Keratinocyte (primary cell): ENCODE results near the gene EXOSC1. TPM values are rescaled to one million over a fixed set of nuclear protein-coding genes. Genes with fewer than 3 reads are reported as not detected.

ENCODE experiments used
- DNase-seq: peaks from one replicate; pipeline ENCODE4 v3.0.0-alpha.2; 2011; ENCODE audit warnings: low read depth, missing footprints, low spot score
- FAIRE-seq: peaks from 2 replicates; lab custom pipeline; 2011; peaks lifted over from hg19 to GRCh38; lab: Jason Lieb, UNC
- H2AFZ ChIP-seq: 2 replicates; pipeline ENCODE4 v1.6.0; 2012; ENCODE audit warnings: low read length, control low read depth, inconsistent platforms; ENCODE audit not compliant: control insufficient read depth
- H3K27ac ChIP-seq: 2 replicates; pipeline ENCODE4 v1.5.1; 2011; ENCODE audit warnings: low read length; ENCODE audit not compliant: control insufficient read depth, insufficient read depth
- H3K27me3 ChIP-seq: 3 replicates; pipeline ENCODE4 v1.6.0; 2011; ENCODE audit warnings: low read length; ENCODE audit not compliant: control insufficient read depth, insufficient read depth; ENCODE audit errors: extremely low read depth
- H3K36me3 ChIP-seq, 2 experiments: 2 replicates in 1 of 2; 3 replicates in 1 of 2; pipeline ENCODE4 v1.5.1; 2011; ENCODE audit warnings: low read length in 2 of 2, mild to moderate bottlenecking in 1 of 2; ENCODE audit not compliant: control insufficient read depth in 2 of 2, insufficient read depth in 2 of 2; ENCODE audit errors: extremely low read depth in 1 of 2
- H3K4me1 ChIP-seq: 3 replicates; pipeline ENCODE4 v1.5.1; 2011; ENCODE audit warnings: low read length; ENCODE audit not compliant: control insufficient read depth, insufficient read depth; ENCODE audit errors: extremely low read depth
- H3K4me2 ChIP-seq: 3 replicates; pipeline ENCODE4 v1.6.0; 2011; ENCODE audit warnings: low read depth, low read length; ENCODE audit not compliant: control insufficient read depth, insufficient read depth; ENCODE audit errors: extremely low read depth
- H3K4me3 ChIP-seq, 3 experiments: fragments of 200-600 bp in 1 of 3; sonication (generic) in 1 of 3; 2 replicates in 2 of 3; 3 replicates in 1 of 3; pipeline ENCODE4 v1.5.1; 2011 to 2016; ENCODE audit warnings: low read length in 3 of 3, mild to moderate bottlenecking in 3 of 3, control low read depth in 2 of 3, inconsistent platforms in 1 of 3, low read depth in 1 of 3, mixed read lengths in 1 of 3, mixed run types in 1 of 3, moderate library complexity in 1 of 3; ENCODE audit not compliant: control insufficient read depth in 2 of 3, insufficient read depth in 2 of 3; ENCODE audit errors: extremely low read depth in 1 of 3
- H3K79me2 ChIP-seq: 2 replicates; pipeline ENCODE4 v1.6.0; 2012; ENCODE audit warnings: low read length; ENCODE audit not compliant: control insufficient read depth, insufficient read depth
- H3K9ac ChIP-seq: 3 replicates; pipeline ENCODE4 v1.6.0; 2011; ENCODE audit warnings: low read length; ENCODE audit not compliant: control insufficient read depth, insufficient read depth; ENCODE audit errors: extremely low read depth
- H3K9me1 ChIP-seq: 3 replicates; pipeline ENCODE4 v1.6.0; 2011; ENCODE audit warnings: low read length; ENCODE audit not compliant: control insufficient read depth, insufficient read depth; ENCODE audit errors: extremely low read depth
- H3K9me3 ChIP-seq: 2 replicates; pipeline ENCODE4 v1.5.1; 2012; ENCODE audit warnings: low read depth, low read length; ENCODE audit not compliant: control insufficient read depth
- H4K20me1 ChIP-seq: 3 replicates; pipeline ENCODE4 v1.6.0; 2011; ENCODE audit warnings: low read length; ENCODE audit not compliant: control insufficient read depth, insufficient read depth; ENCODE audit errors: extremely low read depth
- EZH2 ChIP-seq: IDR thresholded peaks from one replicate; pipeline ENCODE4 v1.6.1; 2012; ENCODE audit warnings: inconsistent platforms, mild to moderate bottlenecking, low read length, moderate library complexity
- dilution Hi-C: fragments of 300-500 bp; cut with MboI; formaldehyde crosslinking; loops from one replicate; pipeline ENCODE4 v1.7.0; 2020; ENCODE audit warnings: low sequenced_read_pairs; ENCODE audit not compliant: extremely low pct_ligation_motif_present
- polyA plus RNA-seq, 5 experiments: library from polyadenylated mRNA; depleted of rRNA in 3 of 5; stranded (reverse) in 3 of 5; stranded (forward) in 1 of 5; unstranded in 1 of 5; fragments of >200 nt; gene quantifications; 1 replicate in 1 of 5; 2 replicates in 3 of 5; 3 replicates in 1 of 5; pipeline versions ENCODE4 v1.2.1 to v1.2.3, GENCODE V29; 2011 to 2012; ENCODE audit warnings: missing spikeins in 2 of 5, low read depth in 1 of 5, low replicate concordance in 1 of 5
- TF ChIP-seq, protein P1 (sequence below), 3 experiments: IDR thresholded peaks in 1 of 3; conservative IDR thresholded peaks in 1 of 3; optimal IDR thresholded peaks in 1 of 3; 2 replicates in 2 of 3; 3 replicates in 1 of 3; pipeline versions ENCODE3 to v1.5.1; 2011; ENCODE audit warnings: low read length in 3 of 3, mild to moderate bottlenecking in 3 of 3, moderate library complexity in 2 of 3, control low read depth in 1 of 3, inconsistent platforms in 1 of 3; ENCODE audit not compliant: insufficient read depth in 2 of 3; ENCODE audit errors: extremely low read depth in 1 of 3

Gene EXOSC1
- polyA plus RNA-seq, 1 donor (not counting 4 experiments of a cell fraction or from before 2014, with no cell fraction given) = 45.7 TPM

GRCh38 chr10:97468162-97468561, 22.4 kb upstream of the EXOSC1 start:
- H3K4me2 ChIP-seq = no peak overlapping the region
- no peaks in the 10 kb centered on the region for H3K9me3 ChIP-seq
- no peak overlapping the region for H2AFZ ChIP-seq
- H3K4me3 ChIP-seq = no peak overlapping the region
- TF ChIP-seq, protein P1, sequence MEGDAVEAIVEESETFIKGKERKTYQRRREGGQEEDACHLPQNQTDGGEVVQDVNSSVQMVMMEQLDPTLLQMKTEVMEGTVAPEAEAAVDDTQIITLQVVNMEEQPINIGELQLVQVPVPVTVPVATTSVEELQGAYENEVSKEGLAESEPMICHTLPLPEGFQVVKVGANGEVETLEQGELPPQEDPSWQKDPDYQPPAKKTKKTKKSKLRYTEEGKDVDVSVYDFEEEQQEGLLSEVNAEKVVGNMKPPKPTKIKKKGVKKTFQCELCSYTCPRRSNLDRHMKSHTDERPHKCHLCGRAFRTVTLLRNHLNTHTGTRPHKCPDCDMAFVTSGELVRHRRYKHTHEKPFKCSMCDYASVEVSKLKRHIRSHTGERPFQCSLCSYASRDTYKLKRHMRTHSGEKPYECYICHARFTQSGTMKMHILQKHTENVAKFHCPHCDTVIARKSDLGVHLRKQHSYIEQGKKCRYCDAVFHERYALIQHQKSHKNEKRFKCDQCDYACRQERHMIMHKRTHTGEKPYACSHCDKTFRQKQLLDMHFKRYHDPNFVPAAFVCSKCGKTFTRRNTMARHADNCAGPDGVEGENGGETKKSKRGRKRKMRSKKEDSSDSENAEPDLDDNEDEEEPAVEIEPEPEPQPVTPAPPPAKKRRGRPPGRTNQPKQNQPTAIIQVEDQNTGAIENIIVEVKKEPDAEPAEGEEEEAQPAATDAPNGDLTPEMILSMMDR (optimal IDR thresholded peaks at IDR 0.05 in 1 of 3, IDR thresholded peaks at IDR 0.05 in 1 of 3, conservative IDR thresholded peaks at IDR 0.05 in 1 of 3; ENCODE audit: extremely low read depth in 1 of 3, insufficient read depth in 2 of 3, low read length in 3 of 3) = no peak
- TF ChIP-seq EZH2 = no peak
- H4K20me1 ChIP-seq = no peaks in the 10 kb centered on the region
- peak; percentile 91 for FAIRE-seq
- dilution Hi-C loops = no loop called here
- H3K4me1 ChIP-seq = peaks cover 33% of the 10 kb centered on the region
- H3K36me3 ChIP-seq = peaks cover 32 to 55% of the 10 kb centered on the region in 2 experiments
- no peaks in the 10 kb centered on the region for H3K27me3 ChIP-seq
- H3K9me1 ChIP-seq = no peaks in the 10 kb centered on the region
- no peak for DNase-seq
- H3K9ac ChIP-seq = no peak overlapping the region
- no peak overlapping the region for H3K27ac ChIP-seq
- no peaks in the 10 kb centered on the region for H3K79me2 ChIP-seq

- Histone ChIP-seq H2AFZ (no peak overlapping the region), H3K4me1 (peaks cover 33% of the 10 kb centered on the region), H3K4me3 (no peak overlapping the region), H3K79me2 (no peaks in the 10 kb centered on the region), H3K27me3 (no peaks in the 10 kb centered on the region), H3K9me1 (no peaks in the 10 kb centered on the region), H4K20me1 (no peaks in the 10 kb centered on the region), H3K36me3 (peaks cover 39 to 57% of the 10 kb centered on the region in 2 experiments), H3K4me2 (no peak overlapping the region), H3K9me3 (no peaks in the 10 kb centered on the region), H3K9ac (no peak overlapping the region), H3K27ac (peak overlapping the region; percentile 4)
- TF ChIP-seq EZH2 = no peak
- TF ChIP-seq, protein P1 (optimal IDR thresholded peaks at IDR 0.05 in 1 of 3, IDR thresholded peaks at IDR 0.05 in 1 of 3, conservative IDR thresholded peaks at IDR 0.05 in 1 of 3; ENCODE audit: extremely low read depth in 1 of 3, insufficient read depth in 2 of 3, low read length in 3 of 3) = no peak
- DNase-seq (no peak), FAIRE-seq (peak; percentile 90)
- dilution Hi-C loops = no loop called here
These were observed 20.9 kb upstream of the EXOSC1 start for GRCh38 chr10:97466755-97467154.
